ENCODE measurements around the gene SLC27A5.

SLC27A5 gene

GRCh38 chr19:58460039-58460438, 51.8 kb downstream of the SLC27A5 start:
- Histone ChIP-seq H3K27me3 (ENCODE audit: insufficient read depth, low read length, poor library complexity) (no peaks in the 10 kb centered on the region), H3K18ac (ENCODE audit: low read length) (no peak overlapping the region), H3K4me3 (ENCODE audit: low read length) (no peak overlapping the region), H3K4me2 (ENCODE audit: low read length) (no peak overlapping the region), H2BK15ac (replicated peaks; ENCODE audit: low read depth) (no peak overlapping the region), H3K4me1 (ENCODE audit: control insufficient read depth, low read depth, low read length) (no peaks in the 10 kb centered on the region), H4K5ac (ENCODE audit: low read length) (no peak overlapping the region), H3K4ac (ENCODE audit: low read depth, low read length) (no peak overlapping the region), H2AK5ac (ENCODE audit: low read length) (no peak overlapping the region), H2BK120ac (ENCODE audit: low read depth, low read length) (no peak overlapping the region), H3K27ac (ENCODE audit: low read depth, low read length) (no peak overlapping the region), H3K56ac (ENCODE audit: low read length) (no peak overlapping the region), H3K79me1 (ENCODE audit: low read length) (no peaks in the 10 kb centered on the region), H3K23ac (ENCODE audit: low read length) (no peak overlapping the region), H3K9ac (ENCODE audit: low read length) (no peak overlapping the region), H3K36me3 (ENCODE audit: control insufficient read depth, insufficient read depth, low read length) (no peaks in the 10 kb centered on the region), H4K8ac (ENCODE audit: low read depth, low read length) (no peak overlapping the region), H3K79me2 (ENCODE audit: control insufficient read depth, insufficient read depth, low read length) (no peaks in the 10 kb centered on the region), H2BK5ac (ENCODE audit: low read length) (no peak overlapping the region)
- no CpG with 5 or more reads among the region's 2 CpGs for WGBS (ENCODE audit: extremely low coverage, insufficient coverage, low lambda C conversion rate)
- no peak for DNase-seq

- no peak overlapping the region for H4K8ac ChIP-seq (ENCODE audit: low read depth, low read length)
- no peaks in the 10 kb centered on the region for H3K79me1 ChIP-seq (ENCODE audit: low read length)
- H2BK5ac ChIP-seq (ENCODE audit: low read length): no peak overlapping the region
- H3K4me1 ChIP-seq (ENCODE audit: control insufficient read depth, low read depth, low read length): no peaks in the 10 kb centered on the region
- H3K4me3 ChIP-seq (ENCODE audit: low read length): no peak overlapping the region
- H3K23ac ChIP-seq (ENCODE audit: low read length): no peak overlapping the region
- H3K18ac ChIP-seq (ENCODE audit: low read length): no peak overlapping the region
- no peaks in the 10 kb centered on the region for H3K27me3 ChIP-seq (ENCODE audit: insufficient read depth, low read length, poor library complexity)
- no peak overlapping the region for H3K4ac ChIP-seq (ENCODE audit: low read depth, low read length)
- no peaks in the 10 kb centered on the region for H3K36me3 ChIP-seq (ENCODE audit: control insufficient read depth, insufficient read depth, low read length)
- no peak overlapping the region for H3K4me2 ChIP-seq (ENCODE audit: low read length)
- WGBS (ENCODE audit: extremely low coverage, insufficient coverage, low lambda C conversion rate): no CpG with 5 or more reads among the region's 35 CpGs
- H3K79me2 ChIP-seq (ENCODE audit: control insufficient read depth, insufficient read depth, low read length): no peaks in the 10 kb centered on the region
- H4K5ac ChIP-seq (ENCODE audit: low read length): no peak overlapping the region
- H3K56ac ChIP-seq (ENCODE audit: low read length): no peak overlapping the region
- no peak overlapping the region for H2AK5ac ChIP-seq (ENCODE audit: low read length)
- H2BK120ac ChIP-seq (ENCODE audit: low read depth, low read length): no peak overlapping the region
- H2BK15ac ChIP-seq (replicated peaks; ENCODE audit: low read depth): no peak overlapping the region
- H3K9ac ChIP-seq (ENCODE audit: low read length): no peak overlapping the region
- no peak overlapping the region for H3K27ac ChIP-seq (ENCODE audit: low read depth, low read length)
- no peak for DNase-seq
These were observed 55.7 kb downstream of the SLC27A5 start for GRCh38 chr19:58456111-58456510.

GRCh38 chr19:58455306-58455705, 56.5 kb downstream of the SLC27A5 start:
- no peaks in the 10 kb centered on the region for H3K79me2 ChIP-seq (ENCODE audit: control insufficient read depth, insufficient read depth, low read length)
- H3K18ac ChIP-seq (ENCODE audit: low read length): no peak overlapping the region
- H3K79me1 ChIP-seq (ENCODE audit: low read length): no peaks in the 10 kb centered on the region
- no peak overlapping the region for H3K27ac ChIP-seq (ENCODE audit: low read depth, low read length)
- no peak overlapping the region for H3K4me3 ChIP-seq (ENCODE audit: low read length)
- no peak overlapping the region for H3K9ac ChIP-seq (ENCODE audit: low read length)
- no peaks in the 10 kb centered on the region for H3K4me1 ChIP-seq (ENCODE audit: control insufficient read depth, low read depth, low read length)
- no peak for DNase-seq
- no CpG with 5 or more reads among the region's 21 CpGs for WGBS (ENCODE audit: extremely low coverage, insufficient coverage, low lambda C conversion rate)
- no peak overlapping the region for H4K8ac ChIP-seq (ENCODE audit: low read depth, low read length)
- no peak overlapping the region for H3K4ac ChIP-seq (ENCODE audit: low read depth, low read length)
- H3K36me3 ChIP-seq (ENCODE audit: control insufficient read depth, insufficient read depth, low read length): no peaks in the 10 kb centered on the region
- no peak overlapping the region for H2BK15ac ChIP-seq (replicated peaks; ENCODE audit: low read depth)
- no peak overlapping the region for H2AK5ac ChIP-seq (ENCODE audit: low read length)
- no peaks in the 10 kb centered on the region for H3K27me3 ChIP-seq (ENCODE audit: insufficient read depth, low read length, poor library complexity)
- H4K5ac ChIP-seq (ENCODE audit: low read length): no peak overlapping the region
- H3K56ac ChIP-seq (ENCODE audit: low read length): no peak overlapping the region
- H2BK5ac ChIP-seq (ENCODE audit: low read length): no peak overlapping the region
- no peak overlapping the region for H3K23ac ChIP-seq (ENCODE audit: low read length)
- H2BK120ac ChIP-seq (ENCODE audit: low read depth, low read length): no peak overlapping the region
- H3K4me2 ChIP-seq (ENCODE audit: low read length): no peak overlapping the region

GRCh38 chr19:58453743-58454142, 58.0 kb downstream of the SLC27A5 start:
- H3K56ac ChIP-seq (ENCODE audit: low read length): no peak overlapping the region
- H3K18ac ChIP-seq (ENCODE audit: low read length): no peak overlapping the region
- H3K36me3 ChIP-seq (ENCODE audit: control insufficient read depth, insufficient read depth, low read length): no peaks in the 10 kb centered on the region
- H3K23ac ChIP-seq (ENCODE audit: low read length): no peak overlapping the region
- no peaks in the 10 kb centered on the region for H3K79me1 ChIP-seq (ENCODE audit: low read length)
- no peak overlapping the region for H3K4me3 ChIP-seq (ENCODE audit: low read length)
- no peak overlapping the region for H2BK5ac ChIP-seq (ENCODE audit: low read length)
- H2BK15ac ChIP-seq (replicated peaks; ENCODE audit: low read depth): no peak overlapping the region
- H3K27me3 ChIP-seq (ENCODE audit: insufficient read depth, low read length, poor library complexity): no peaks in the 10 kb centered on the region
- no peak overlapping the region for H3K27ac ChIP-seq (ENCODE audit: low read depth, low read length)
- no peak overlapping the region for H4K5ac ChIP-seq (ENCODE audit: low read length)
- H3K4me2 ChIP-seq (ENCODE audit: low read length): no peak overlapping the region
- no peak overlapping the region for H3K9ac ChIP-seq (ENCODE audit: low read length)
- no peak overlapping the region for H2BK120ac ChIP-seq (ENCODE audit: low read depth, low read length)
- no peak overlapping the region for H2AK5ac ChIP-seq (ENCODE audit: low read length)
- H3K4ac ChIP-seq (ENCODE audit: low read depth, low read length): no peak overlapping the region
- WGBS (ENCODE audit: extremely low coverage, insufficient coverage, low lambda C conversion rate): no CpG with 5 or more reads among the region's 6 CpGs
- no peaks in the 10 kb centered on the region for H3K4me1 ChIP-seq (ENCODE audit: control insufficient read depth, low read depth, low read length)
- H4K8ac ChIP-seq (ENCODE audit: low read depth, low read length): no peak overlapping the region
- no peaks in the 10 kb centered on the region for H3K79me2 ChIP-seq (ENCODE audit: control insufficient read depth, insufficient read depth, low read length)
- DNase-seq: no peak

- H3K27ac ChIP-seq (ENCODE audit: low read depth, low read length): no peak within 1 kb of the TSS
These were observed 60.3 kb downstream of the SLC27A5 start, which contains the start of gene ZNF324B for GRCh38 chr19:58451358-58452101. Gene ZNF324B, plus strand, starts transcription at chr19:58451622. Its CDS starts 2,080 bp downstream, at chr19:58453702.

More at GRCh38 chr19:58451358-58452101, 60.3 kb downstream of the SLC27A5 start, which contains the start of gene ZNF324B:
- no peak within 1 kb of the TSS for H2BK5ac ChIP-seq (ENCODE audit: low read length)
- H3K4me1 ChIP-seq (ENCODE audit: control insufficient read depth, low read depth, low read length): no peaks in the 10 kb centered on the region
- no peaks in the 10 kb centered on the region for H3K79me1 ChIP-seq (ENCODE audit: low read length)
- peak within 1 kb of the TSS; percentile 84 for H3K56ac ChIP-seq (ENCODE audit: low read length)
- peak within 1 kb of the TSS; percentile 78 for H3K9ac ChIP-seq (ENCODE audit: low read length)
- H3K23ac ChIP-seq (ENCODE audit: low read length): no peak within 1 kb of the TSS
- no CpG with 5 or more reads among the region's 79 CpGs for WGBS (ENCODE audit: extremely low coverage, insufficient coverage, low lambda C conversion rate)
- H3K18ac ChIP-seq (ENCODE audit: low read length): no peak within 1 kb of the TSS
- no peaks in the 10 kb centered on the region for H3K27me3 ChIP-seq (ENCODE audit: insufficient read depth, low read length, poor library complexity)
- H4K8ac ChIP-seq (ENCODE audit: low read depth, low read length): no peak within 1 kb of the TSS
- no peaks in the 10 kb centered on the region for H3K36me3 ChIP-seq (ENCODE audit: control insufficient read depth, insufficient read depth, low read length)
- peak within 1 kb of the TSS; percentile 61 for H3K4me3 ChIP-seq (ENCODE audit: low read length)
- H2BK120ac ChIP-seq (ENCODE audit: low read depth, low read length): no peak within 1 kb of the TSS
- H4K5ac ChIP-seq (ENCODE audit: low read length): no peak within 1 kb of the TSS
- H3K4me2 ChIP-seq (ENCODE audit: low read length): peak within 1 kb of the TSS; percentile 79
- H2BK15ac ChIP-seq (replicated peaks; ENCODE audit: low read depth): no peak within 1 kb of the TSS
- H3K4ac ChIP-seq (ENCODE audit: low read depth, low read length): no peak within 1 kb of the TSS
- DNase-seq: peak; percentile 98
- H3K79me2 ChIP-seq (ENCODE audit: control insufficient read depth, insufficient read depth, low read length): no peaks in the 10 kb centered on the region
- no peak within 1 kb of the TSS for H2AK5ac ChIP-seq (ENCODE audit: low read length)

All from mesendoderm (in vitro differentiated cells).